H1 (cell line): ENCODE data around the gene NANP. TPM values are rescaled to one million over a fixed set of nuclear protein-coding genes. Genes with fewer than 3 reads are reported as not detected.

Experiments
- CTCF ChIA-PET: fragments of 300-600 bp; sonication (Branson Sonifier 250); formaldehyde crosslinking; loops from one replicate; lab custom pipeline; 2021; ENCODE audit not compliant: partially characterized antibody; lab: Charles Lee
- POLR2A ChIA-PET: fragments of 300-600 bp; sonication (Branson Sonifier 250); formaldehyde crosslinking; loops from one replicate; lab custom pipeline; 2021; ENCODE audit warnings: inconsistent platforms; ENCODE audit not compliant: partially characterized antibody; lab: Charles Lee
- DNase-seq, 2 experiments: peaks; one replicate each; pipeline versions ENCODE4 v3.0.0 to v3.0.0-alpha.2; 2010 to 2022; ENCODE audit warnings: low spot score in 2 of 2, low read depth in 1 of 2, mixed read lengths in 1 of 2
- FAIRE-seq: peaks from 2 replicates; lab custom pipeline; 2011; peaks lifted over from hg19 to GRCh38; lab: Jason Lieb, UNC
- H2AFZ ChIP-seq: 2 replicates; pipeline ENCODE4 v1.8.1; 2012; ENCODE audit warnings: low read length, inconsistent platforms
- H2AK5ac ChIP-seq: 2 replicates; pipeline ENCODE4 v1.6.1; 2013; ENCODE audit warnings: low read depth, low read length
- H2BK120ac ChIP-seq: replicated peaks from 2 replicates; pipeline ENCODE3; 2013; ENCODE audit warnings: low read depth, low read length, inconsistent platforms
- H2BK12ac ChIP-seq: 2 replicates; pipeline ENCODE4 v1.6.1; 2013; ENCODE audit warnings: low read depth, low read length
- H2BK15ac ChIP-seq: 2 replicates; pipeline ENCODE4 v1.6.1; 2013; ENCODE audit warnings: low read length
- H2BK20ac ChIP-seq: 2 replicates; pipeline ENCODE4 v1.6.1; 2013; ENCODE audit warnings: low read length
- H2BK5ac ChIP-seq: 2 replicates; pipeline ENCODE4 v1.6.1; 2013; ENCODE audit warnings: low read depth, low read length
- H3K14ac ChIP-seq: 2 replicates; pipeline ENCODE4 v1.6.1; 2013; ENCODE audit warnings: inconsistent platforms; ENCODE audit not compliant: insufficient read length
- H3K18ac ChIP-seq: 2 replicates; pipeline ENCODE4 v1.6.1; 2013; ENCODE audit warnings: low read length; ENCODE audit errors: extremely low read depth
- H3K23ac ChIP-seq: 2 replicates; pipeline ENCODE4 v1.6.1; 2013; ENCODE audit warnings: inconsistent platforms; ENCODE audit not compliant: insufficient read length
- H3K23me2 ChIP-seq: 2 replicates; pipeline ENCODE4 v1.6.1; 2013; ENCODE audit warnings: low read depth, low read length
- H3K27ac ChIP-seq: 2 replicates; pipeline ENCODE4 v1.6.1; 2011; ENCODE audit warnings: low read depth, low read length, inconsistent platforms
- H3K27me3 ChIP-seq, 4 experiments: replicated peaks in 1 of 4; 1 replicate in 1 of 4; 2 replicates in 3 of 4; pipeline versions ENCODE4 v1.6.1 to v1.8.1; 2011 to 2013; ENCODE audit warnings: low read length in 3 of 4, mild to moderate bottlenecking in 3 of 4, inconsistent platforms in 2 of 4, mixed read lengths in 2 of 4, moderate library complexity in 1 of 4; ENCODE audit not compliant: control insufficient read depth in 3 of 4, insufficient read depth in 3 of 4; ENCODE audit errors: extremely low read depth in 1 of 4
- H3K36me3 ChIP-seq, 4 experiments: 2 replicates each; pipeline versions ENCODE4 v1.6.1 to v1.8.1; 2011 to 2013; ENCODE audit warnings: mild to moderate bottlenecking in 4 of 4, low read length in 3 of 4, moderate library complexity in 2 of 4, control low read depth in 1 of 4, inconsistent platforms in 1 of 4; ENCODE audit not compliant: insufficient read depth in 4 of 4, control insufficient read depth in 2 of 4
- H3K4ac ChIP-seq: replicated peaks from 2 replicates; pipeline ENCODE3; 2013; ENCODE audit warnings: low read length, low read depth, mixed read lengths, inconsistent platforms; ENCODE audit not compliant: insufficient read length
- H3K4me1 ChIP-seq, 4 experiments: replicated peaks in 1 of 4; 1 replicate in 1 of 4; 2 replicates in 3 of 4; pipeline versions ENCODE4 v1.6.1 to v1.8.1; 2011 to 2013; ENCODE audit warnings: low read length in 3 of 4, inconsistent platforms in 2 of 4, mixed read lengths in 1 of 4; ENCODE audit not compliant: insufficient read depth in 4 of 4, control insufficient read depth in 3 of 4
- H3K4me2 ChIP-seq, 2 experiments: 2 replicates each; pipeline versions ENCODE4 v1.6.1 to v1.8.1; 2011 to 2013; ENCODE audit warnings: low read depth in 2 of 2, low read length in 2 of 2, control low read depth in 1 of 2, inconsistent platforms in 1 of 2, mild to moderate bottlenecking in 1 of 2; ENCODE audit not compliant: insufficient read depth in 1 of 2
- H3K4me3 ChIP-seq, 4 experiments: fragments of 200-600, 300-600 bp in 1 of 4; sonication (generic), shearing (Covaris generic), sonication (Bioruptor Twin) in 1 of 4; 2 replicates each; pipeline versions ENCODE4 v1.5.1 to v1.8.1; 2011 to 2016; ENCODE audit warnings: low read length in 4 of 4, low read depth in 3 of 4, control low read depth in 2 of 4, inconsistent platforms in 2 of 4, mild to moderate bottlenecking in 2 of 4, mixed read lengths in 1 of 4, moderate library complexity in 1 of 4; ENCODE audit not compliant: insufficient read depth in 2 of 4; ENCODE audit errors: extremely low read depth in 1 of 4
- H3K56ac ChIP-seq: replicated peaks from 2 replicates; pipeline ENCODE3; 2013; ENCODE audit warnings: low read depth, mild to moderate bottlenecking, mixed read lengths, low read length, inconsistent platforms; ENCODE audit not compliant: insufficient read length
- H3K79me1 ChIP-seq: 2 replicates; pipeline ENCODE4 v1.6.1; 2013; ENCODE audit warnings: low read depth, low read length, control low read depth
- H3K79me2 ChIP-seq, 2 experiments: 2 replicates each; pipeline versions ENCODE4 v1.6.1 to v1.8.1; 2012 to 2013; ENCODE audit warnings: low read length in 2 of 2, mild to moderate bottlenecking in 2 of 2, inconsistent platforms in 1 of 2; ENCODE audit not compliant: insufficient read depth in 2 of 2, control insufficient read depth in 1 of 2
- H3K9ac ChIP-seq, 4 experiments: replicated peaks in 1 of 4; 1 replicate in 1 of 4; 2 replicates in 3 of 4; pipeline versions ENCODE4 v1.6.1 to v1.8.1; 2011 to 2013; ENCODE audit warnings: low read depth in 3 of 4, low read length in 3 of 4, control low read depth in 2 of 4, mild to moderate bottlenecking in 2 of 4, moderate library complexity in 2 of 4, inconsistent platforms in 1 of 4; ENCODE audit errors: extremely low read depth in 1 of 4
- H3K9me3 ChIP-seq, 2 experiments: 2 replicates each; pipeline versions ENCODE4 v1.6.1 to v1.8.1; 2012 to 2013; ENCODE audit warnings: mild to moderate bottlenecking in 2 of 2, moderate library complexity in 2 of 2, control low read depth in 1 of 2, inconsistent platforms in 1 of 2, low read depth in 1 of 2, low read length in 1 of 2, mixed read lengths in 1 of 2; ENCODE audit not compliant: insufficient read depth in 2 of 2
- H4K20me1 ChIP-seq, 2 experiments: replicated peaks in 1 of 2; 2 replicates each; pipeline versions ENCODE3 to v1.8.1; 2011 to 2013; ENCODE audit warnings: inconsistent platforms in 2 of 2, low read length in 2 of 2, mild to moderate bottlenecking in 1 of 2; ENCODE audit not compliant: insufficient read depth in 2 of 2, control insufficient read depth in 1 of 2
- H4K5ac ChIP-seq: 2 replicates; pipeline ENCODE4 v1.6.1; 2013; ENCODE audit warnings: low read length, low read depth, mixed read lengths, inconsistent platforms; ENCODE audit not compliant: insufficient read length
- H4K8ac ChIP-seq: 2 replicates; pipeline ENCODE4 v1.8.0; 2013; ENCODE audit warnings: mild to moderate bottlenecking, moderate library complexity, low read length, inconsistent platforms; ENCODE audit not compliant: insufficient read depth; ENCODE audit errors: extremely low read depth
- H4K91ac ChIP-seq: replicated peaks from 2 replicates; pipeline ENCODE3; 2013; ENCODE audit warnings: low read length, mixed read lengths, inconsistent platforms; ENCODE audit not compliant: insufficient read length
- ASH2L ChIP-seq: fragments of 200-600, 300-600 bp; sonication (generic); IDR thresholded peaks from one replicate; pipeline ENCODE4 v1.7.1; 2017; ENCODE audit warnings: low read length
- RAD21 ChIP-seq, 2 experiments: IDR thresholded peaks in 1 of 2; conservative IDR thresholded peaks in 1 of 2; 2 replicates each; pipeline ENCODE4 v1.6.1; 2011; ENCODE audit warnings: low read depth in 2 of 2, low read length in 2 of 2, improper control_type of control experiment in 1 of 2, inconsistent platforms in 1 of 2, mild to moderate bottlenecking in 1 of 2, moderate library complexity in 1 of 2
- TAF1 ChIP-seq: IDR thresholded peaks from 2 replicates; pipeline ENCODE4 v1.6.1; 2011; ENCODE audit warnings: mild to moderate bottlenecking, low read depth, low read length
- TCF12 ChIP-seq: IDR thresholded peaks from 2 replicates; pipeline ENCODE4 v1.6.1; 2011; ENCODE audit warnings: low read depth, mild to moderate bottlenecking, low read length
- WGBS, 2 experiments: shearing (Covaris generic) in 1 of 2; methylation state at CpG; one replicate each; pipeline versions ENCODE4 v1.1.6 to v1.1.7; 2013 to 2015; ENCODE audit warnings: low lambda C conversion rate in 2 of 2, mixed read lengths in 2 of 2, inconsistent platforms in 1 of 2, low coverage in 1 of 2, missing lambda C conversion rate in 1 of 2; ENCODE audit not compliant: insufficient replicate concordance in 2 of 2, insufficient coverage in 1 of 2, insufficient read length in 1 of 2; ENCODE audit errors: extremely low coverage in 1 of 2, missing lambda C conversion rate in 1 of 2; 5-methylcytosine and 5-hydroxymethylcytosine counted together
- polyA plus RNA-seq, 7 experiments: library from polyadenylated mRNA; depleted of rRNA in 3 of 7; stranded (reverse) in 5 of 7; unstranded in 2 of 7; fragments of >200 nt in 5 of 7; fragments of 200-250 nt in 2 of 7; gene quantifications; 1 replicate in 5 of 7; 2 replicates in 1 of 7; 4 replicates in 1 of 7; pipeline versions ENCODE4 v1.2.1 to v1.2.3, GENCODE V29; 2011 to 2013; ENCODE audit warnings: missing spikeins in 2 of 7, mixed read lengths in 2 of 7
- total RNA-seq: library from RNA; stranded (reverse); fragmentation: NEBNext Ultra II Directional; extraction: Animal tissue kit (Norgen Biotek cat#: 25700); gene quantifications from 2 replicates; pipeline ENCODE4 v1.2.1, GENCODE V29; 2021
- TF ChIP-seq, protein P1 (sequence below): IDR thresholded peaks from 2 replicates; pipeline ENCODE4 v1.6.1; 2012; ENCODE audit warnings: low read length, inconsistent platforms

NANP gene
- total and polyA plus RNA-seq, 2 of the 8 experiments (the other 6 are each of a cell fraction or from before 2014, with no cell fraction given), result 3.8 to 6.2 TPM

DNA sequence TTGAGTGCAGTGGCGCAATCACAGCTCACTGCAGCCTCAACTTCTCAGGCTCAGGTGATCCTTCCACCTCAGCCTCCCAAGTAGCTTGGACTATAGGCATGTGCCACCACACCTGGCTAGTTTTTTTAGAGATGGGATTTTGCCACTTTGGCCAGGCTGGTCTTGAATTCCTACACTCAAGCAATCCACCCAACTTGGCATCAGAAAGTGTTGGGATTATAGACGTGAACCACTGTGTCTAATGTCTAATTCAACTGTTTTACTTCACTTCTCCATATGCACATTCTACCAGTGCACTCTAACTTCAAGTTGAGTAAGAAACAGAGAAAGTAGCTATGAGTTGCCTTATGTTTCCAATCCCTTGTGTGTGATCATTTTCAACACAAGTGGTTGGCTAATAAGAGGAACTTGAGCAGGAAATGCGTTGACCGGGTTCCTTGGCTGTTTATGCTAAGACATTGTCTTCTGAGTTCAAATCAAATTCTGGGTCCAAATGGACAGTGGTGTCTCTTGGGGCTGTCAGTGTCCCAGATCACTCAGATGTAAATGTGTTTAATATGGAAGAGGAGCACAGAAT is 48.9 kb upstream of the NANP start:
- POLR2A ChIA-PET, result no interaction called here
- Histone ChIP-seq H3K56ac (no peak overlapping the region), H2AK5ac (no peak overlapping the region), H3K9ac (no peak overlapping the region), H3K4me3 (no peak overlapping the region), H4K91ac (no peak overlapping the region), H3K79me2 (no peaks in the 10 kb centered on the region), H3K23ac (no peak overlapping the region), H4K8ac (no peak overlapping the region), H3K18ac (no peak overlapping the region), H3K27ac (no peak overlapping the region), H2BK5ac (no peak overlapping the region), H4K5ac (no peak overlapping the region), H3K4ac (no peak overlapping the region), H3K4me1 (no peaks in the 10 kb centered on the region; a peak in 1 of 7 replicates), H3K27me3 (no peaks in the 10 kb centered on the region), H3K4me2 (no peak overlapping the region), H3K36me3 (peaks cover 3 to 33% (median 18%) of the 10 kb centered on the region in 4 experiments), H4K20me1 (peaks cover 0 to 5% of the 10 kb centered on the region in 2 experiments), H3K14ac (no peak overlapping the region), H3K9me3 (no peaks in the 10 kb centered on the region), H3K79me1 (no peaks in the 10 kb centered on the region), H2BK20ac (no peak overlapping the region), H2BK120ac (no peak overlapping the region), H3K23me2 (no peaks in the 10 kb centered on the region), H2AFZ (no peak overlapping the region), H2BK15ac (no peak overlapping the region), H2BK12ac (no peak overlapping the region)
- TF ChIP-seq TCF12 (no peak), RAD21 (IDR thresholded peaks at IDR 0.05 in 1 of 2, conservative IDR thresholded peaks at IDR 0.05 in 1 of 2; ENCODE audit: low read depth in 2 of 2, low read length in 2 of 2) (no peak), TAF1 (no peak), ASH2L (no peak)
- TF ChIP-seq, protein P1, sequence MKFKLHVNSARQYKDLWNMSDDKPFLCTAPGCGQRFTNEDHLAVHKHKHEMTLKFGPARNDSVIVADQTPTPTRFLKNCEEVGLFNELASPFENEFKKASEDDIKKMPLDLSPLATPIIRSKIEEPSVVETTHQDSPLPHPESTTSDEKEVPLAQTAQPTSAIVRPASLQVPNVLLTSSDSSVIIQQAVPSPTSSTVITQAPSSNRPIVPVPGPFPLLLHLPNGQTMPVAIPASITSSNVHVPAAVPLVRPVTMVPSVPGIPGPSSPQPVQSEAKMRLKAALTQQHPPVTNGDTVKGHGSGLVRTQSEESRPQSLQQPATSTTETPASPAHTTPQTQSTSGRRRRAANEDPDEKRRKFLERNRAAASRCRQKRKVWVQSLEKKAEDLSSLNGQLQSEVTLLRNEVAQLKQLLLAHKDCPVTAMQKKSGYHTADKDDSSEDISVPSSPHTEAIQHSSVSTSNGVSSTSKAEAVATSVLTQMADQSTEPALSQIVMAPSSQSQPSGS, result no peak
- CTCF ChIA-PET, result no interaction called here
- 91% methylated on average over 4 of the region's 4 CpGs; no CpG with 5 or more reads in 1 of the 2 experiments for WGBS, 2 experiments
- FAIRE-seq, result no peak
- DNase-seq, result no peak
